Fibroblast of peridontal ligament (primary cell): Measurements from ENCODE around the gene CHST12.
"Not testable (repeated sequence)": the region's sequence is repeated elsewhere in the genome, so short reads cannot be mapped to it uniquely, and the experiment has no call there.

Experiments used
- DNase-seq: peaks from one replicate; pipeline ENCODE4 v3.0.0-alpha.2; 2010; ENCODE audit errors: extremely low read depth

CHST12 gene

GRCh38 chr7:2403014-2403717 is at the start of gene CHST12:
Gene CHST12, plus strand, starts transcription at chr7:2403611. Its CDS starts 29,029 bp downstream, at chr7:2432640.
- DNase-seq = peak; percentile 87

GRCh38 chr7:2353936-2354185 is 49.5 kb upstream of the CHST12 start:
- DNase-seq = no peak

GRCh38 chr7:2354186-2354938 is 49.0 kb upstream of the CHST12 start, which contains the start of gene EIF3B:
Gene EIF3B, plus strand, starts transcription at chr7:2354827. Its CDS starts 95 bp downstream, at chr7:2354922.
- DNase-seq = peak; percentile 98

- no peak for DNase-seq
Observed at GRCh38 chr7:2354939-2355704, 48.3 kb upstream of the CHST12 start.

GRCh38 chr7:2355705-2356008 is 47.8 kb upstream of the CHST12 start:
- no peak for DNase-seq

GRCh38 chr7:2357165-2357564 is 46.2 kb upstream of the CHST12 start:
- DNase-seq = no peak

GRCh38 chr7:2357571-2357970 is 45.8 kb upstream of the CHST12 start:
- no peak for DNase-seq

GRCh38 chr7:2358968-2359527 is 44.4 kb upstream of the CHST12 start:
- DNase-seq = no peak

- no peak for DNase-seq
Observed at GRCh38 chr7:2359610-2360009, 43.8 kb upstream of the CHST12 start.

- DNase-seq = no peak
Observed at GRCh38 chr7:2360796-2361195, 42.6 kb upstream of the CHST12 start.

- no peak for DNase-seq
Observed at GRCh38 chr7:2362385-2363088, 40.9 kb upstream of the CHST12 start.

GRCh38 chr7:2369139-2369538 is 34.3 kb upstream of the CHST12 start:
- no peak for DNase-seq

GRCh38 chr7:2371329-2371728 is 32.1 kb upstream of the CHST12 start:
- no peak for DNase-seq

- DNase-seq = no peak
Observed at GRCh38 chr7:2372724-2373123, 30.7 kb upstream of the CHST12 start.

GRCh38 chr7:2373124-2373556 is 30.3 kb upstream of the CHST12 start:
- no peak for DNase-seq

- DNase-seq = no peak
Observed at GRCh38 chr7:2373646-2374045, 29.8 kb upstream of the CHST12 start.

GRCh38 chr7:2374401-2374800 is 29.0 kb upstream of the CHST12 start:
- DNase-seq = no peak

- no peak for DNase-seq
Observed at GRCh38 chr7:2374830-2375728, 28.3 kb upstream of the CHST12 start.

- no peak for DNase-seq
Observed at GRCh38 chr7:2376351-2377154, 26.9 kb upstream of the CHST12 start.

GRCh38 chr7:2377492-2377891 is 25.9 kb upstream of the CHST12 start:
- not testable (repeated sequence) for DNase-seq
